ENCODE results near the gene HSF4. TPM values are rescaled to one million over a fixed set of nuclear protein-coding genes. Genes with fewer than 3 reads are reported as not detected.
"Not testable (repeated sequence)": the region's sequence is repeated elsewhere in the genome, so short reads cannot be mapped to it uniquely, and the experiment has no call there.

The HSF4 gene
- 0.14 and 0.63 TPM in 2 replicates for total RNA-seq

DNA sequence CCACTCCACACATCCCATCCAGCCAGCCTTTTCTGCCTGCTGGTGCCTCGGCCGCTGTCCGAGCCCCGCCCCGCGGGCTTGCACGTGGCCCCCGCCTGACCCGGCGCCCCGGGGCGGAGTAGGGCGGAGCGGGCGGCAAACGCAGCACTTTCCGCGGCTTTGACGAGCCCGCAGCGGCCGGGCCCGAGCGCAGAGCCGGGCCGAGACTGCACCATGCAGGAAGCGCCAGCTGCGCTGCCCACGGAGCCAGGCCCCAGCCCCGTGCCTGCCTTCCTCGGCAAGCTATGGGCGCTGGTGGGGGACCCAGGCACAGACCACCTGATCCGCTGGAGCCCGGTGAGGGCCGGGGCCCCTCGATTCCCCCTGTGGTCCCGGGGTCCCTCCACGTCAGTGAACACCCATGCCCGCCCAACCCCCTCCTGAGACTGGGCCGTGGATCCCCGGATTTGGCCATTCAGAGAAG is at the start of gene HSF4:
TSS of gene HSF4 (plus strand) at position 147 of the 463 bp plus-strand sequence. CDS start at position 214, 67 bp downstream.
- TF ChIP-seq CTCF (conservative IDR thresholded peaks at IDR 0.05; ENCODE audit: low read depth, low read length), result no peak
- DNase-seq (ENCODE audit: low read depth), result no peak
- H3K4me3 ChIP-seq (ENCODE audit: low read depth, low read length), result peak within 1 kb of the TSS; percentile 59

GRCh38 chr16:67114793-67115192 is 49.8 kb upstream of the HSF4 start:
- no peak overlapping the region for H3K4me3 ChIP-seq (ENCODE audit: low read depth, low read length)
- DNase-seq (ENCODE audit: low read depth), result no peak
- no peak for TF ChIP-seq CTCF (conservative IDR thresholded peaks at IDR 0.05; ENCODE audit: low read depth, low read length)

DNA sequence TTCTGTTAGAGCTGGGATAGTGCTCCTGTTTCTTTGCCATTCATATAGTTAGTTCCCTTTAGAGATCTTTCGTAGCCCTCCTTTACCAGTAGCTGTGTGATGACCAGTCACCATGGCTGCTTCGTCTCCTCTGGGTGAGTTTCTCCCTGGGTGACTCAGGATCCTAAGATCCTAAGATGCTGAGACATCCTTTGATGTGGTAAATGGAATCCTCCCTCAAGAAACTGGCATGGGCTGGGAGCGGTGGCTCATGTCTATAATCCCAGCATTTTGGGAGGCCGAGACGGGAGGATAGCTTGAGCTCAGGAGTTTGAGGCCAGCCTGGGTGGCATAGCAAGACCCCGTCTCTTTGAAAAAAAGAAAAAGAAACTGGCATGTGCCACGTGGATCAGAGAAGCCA is 48.9 kb upstream of the HSF4 start:
- TF ChIP-seq CTCF (conservative IDR thresholded peaks at IDR 0.05; ENCODE audit: low read depth, low read length), result no peak
- H3K4me3 ChIP-seq (ENCODE audit: low read depth, low read length), result no peak overlapping the region
- peak; percentile 73 for DNase-seq (ENCODE audit: low read depth)

DNA sequence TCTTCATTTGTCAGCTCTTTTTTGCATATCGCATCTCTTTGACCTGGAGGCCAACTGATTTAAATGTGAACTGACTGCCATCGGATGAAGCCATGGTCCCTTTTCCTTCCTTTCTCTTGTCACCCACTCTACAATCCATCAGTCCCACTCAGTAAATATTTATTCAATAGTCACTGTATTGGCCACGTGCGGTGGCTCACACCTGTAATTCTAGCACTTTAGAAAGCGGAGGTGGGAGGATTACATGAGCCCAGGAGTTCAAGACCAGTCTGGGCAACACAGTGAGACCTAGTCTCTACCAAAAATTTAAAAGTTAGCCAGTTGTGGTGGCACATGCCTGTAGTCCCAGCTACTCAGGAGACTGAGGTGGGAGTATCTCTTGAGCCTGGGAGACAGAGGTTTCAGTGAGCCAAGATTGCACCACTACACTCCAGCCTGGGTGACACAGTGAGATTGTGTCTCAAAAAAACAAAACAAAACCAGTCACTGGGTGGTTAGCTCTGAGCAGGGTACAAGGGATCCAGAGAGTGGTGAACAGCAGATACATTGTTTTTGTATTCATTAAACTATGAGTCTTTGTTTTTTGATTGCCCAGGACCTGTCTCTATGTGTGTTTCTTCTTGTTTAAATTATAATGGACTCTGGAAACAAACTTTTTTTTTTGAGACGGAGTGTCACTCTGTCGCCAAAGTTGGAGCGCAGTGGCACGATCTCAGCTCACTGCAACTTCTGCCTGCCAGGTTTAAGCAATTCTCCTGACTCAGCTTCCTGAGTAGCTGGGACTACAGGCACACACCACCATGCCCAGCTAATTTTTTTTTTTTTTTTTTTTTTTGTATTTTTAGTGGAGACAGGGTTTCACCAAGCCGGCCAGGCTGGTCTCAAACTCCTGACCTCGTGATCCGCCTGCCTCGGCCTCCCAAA is 47.9 kb upstream of the HSF4 start:
- DNase-seq (ENCODE audit: low read depth), result no peak
- TF ChIP-seq CTCF (conservative IDR thresholded peaks at IDR 0.05; ENCODE audit: low read depth, low read length), result no peak
- no peak overlapping the region for H3K4me3 ChIP-seq (ENCODE audit: low read depth, low read length)

GRCh38 chr16:67117716-67118115 is 46.8 kb upstream of the HSF4 start:
- H3K4me3 ChIP-seq (ENCODE audit: low read depth, low read length), result no peak overlapping the region
- no peak for TF ChIP-seq CTCF (conservative IDR thresholded peaks at IDR 0.05; ENCODE audit: low read depth, low read length)

GRCh38 chr16:67120025-67120424 is 44.5 kb upstream of the HSF4 start:
- TF ChIP-seq CTCF (conservative IDR thresholded peaks at IDR 0.05; ENCODE audit: low read depth, low read length), result no peak
- H3K4me3 ChIP-seq (ENCODE audit: low read depth, low read length), result no peak overlapping the region
- DNase-seq (ENCODE audit: low read depth), result no peak

More at GRCh38 chr16:67117716-67118115, 46.8 kb upstream of the HSF4 start:
- DNase-seq (ENCODE audit: low read depth), result no peak

- not testable (repeated sequence) for DNase-seq (ENCODE audit: low read depth); H3K4me3 ChIP-seq (ENCODE audit: low read depth, low read length)
These were observed 41.7 kb upstream of the HSF4 start for GRCh38 chr16:67122799-67123198.
